Stomach smooth muscle (tissue), 2 donors: ENCODE results near the gene SGCD.

Source experiments
- H3K27ac ChIP-seq: one replicate; pipeline ENCODE4 v1.7.0; 2013; ENCODE audit warnings: mild to moderate bottlenecking, low read length, inconsistent platforms
- H3K27me3 ChIP-seq, 2 donors: one replicate each; pipeline ENCODE4 v1.7.0; 2013; ENCODE audit warnings: low read length in 2 of 2; ENCODE audit not compliant: insufficient read depth in 2 of 2, control insufficient read depth in 1 of 2
- H3K36me3 ChIP-seq, 2 donors: one replicate each; pipeline ENCODE4 v1.7.0; 2013; ENCODE audit warnings: low read length in 2 of 2; ENCODE audit not compliant: control insufficient read depth in 2 of 2, insufficient read depth in 2 of 2
- H3K4me1 ChIP-seq: one replicate; pipeline ENCODE4 v1.7.0; 2013; ENCODE audit warnings: low read length; ENCODE audit not compliant: control insufficient read depth, insufficient read depth
- H3K4me3 ChIP-seq, 2 donors: one replicate each; pipeline ENCODE4 v1.7.0; 2013; ENCODE audit warnings: low read length in 2 of 2
- H3K9ac ChIP-seq, 2 donors: one replicate each; pipeline ENCODE4 v1.7.0; 2013; ENCODE audit warnings: low read length in 2 of 2, mild to moderate bottlenecking in 1 of 2
- H3K9me3 ChIP-seq, 2 donors: one replicate each; pipeline ENCODE4 v1.7.0; 2013; ENCODE audit warnings: low read length in 2 of 2; ENCODE audit not compliant: control insufficient read depth in 2 of 2
- donor health status: healthy.
- donor health status: Pancreatic carcinoma.

The SGCD gene

DNA sequence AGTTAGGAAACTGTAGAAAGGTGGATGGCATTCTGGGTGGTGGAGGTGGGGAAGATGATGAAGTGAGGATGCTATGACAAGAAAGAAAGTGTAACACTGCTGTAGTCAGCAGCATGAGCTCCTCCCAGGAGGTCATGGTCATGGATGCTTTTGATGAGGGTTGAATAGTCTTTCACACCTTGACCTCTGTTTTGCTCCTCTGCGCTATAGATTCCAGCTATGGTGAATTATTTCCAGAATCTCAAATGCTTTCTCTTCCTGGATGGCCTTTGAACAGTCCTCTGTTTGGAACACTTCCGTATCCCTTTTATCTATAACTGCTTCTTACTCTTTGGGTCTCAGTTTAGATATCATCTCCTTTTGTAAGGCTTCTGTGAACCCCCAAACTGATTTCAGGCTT is 357.3 kb downstream of the SGCD start:
- Histone ChIP-seq H3K36me3 (no peaks in the 10 kb centered on the region), H3K27me3 (no peaks in the 10 kb centered on the region), H3K4me1 (peaks cover 9% of the 10 kb centered on the region), H3K27ac (no peak overlapping the region), H3K4me3 (no peak overlapping the region), H3K9me3 (no peaks in the 10 kb centered on the region), H3K9ac (no peak overlapping the region)

DNA sequence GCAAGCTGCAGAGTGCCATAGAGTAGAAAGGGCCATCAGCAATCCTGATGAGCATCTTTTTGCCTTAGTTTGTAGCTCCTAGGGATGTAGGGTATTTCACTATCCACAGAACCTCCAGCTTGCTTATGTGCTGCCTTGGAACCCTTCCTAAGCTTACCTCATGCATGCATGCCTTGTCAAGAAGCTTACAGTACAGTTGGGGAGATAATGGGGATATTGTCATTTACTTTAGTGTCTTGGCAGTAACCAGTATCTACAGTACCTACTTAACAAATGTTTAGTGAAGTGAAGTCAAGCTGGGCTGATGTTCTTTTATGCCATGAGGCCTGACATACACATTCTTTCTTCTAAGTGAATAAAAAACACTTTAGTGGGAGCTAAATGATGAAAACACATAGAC is 358.5 kb downstream of the SGCD start:
- H3K4me1 ChIP-seq, result peaks cover 9% of the 10 kb centered on the region
- H3K36me3 ChIP-seq, result no peaks in the 10 kb centered on the region
- no peak overlapping the region for H3K27ac ChIP-seq
- no peaks in the 10 kb centered on the region for H3K9me3 ChIP-seq
- H3K4me3 ChIP-seq, result no peak overlapping the region
- no peak overlapping the region for H3K9ac ChIP-seq
- no peaks in the 10 kb centered on the region for H3K27me3 ChIP-seq

DNA sequence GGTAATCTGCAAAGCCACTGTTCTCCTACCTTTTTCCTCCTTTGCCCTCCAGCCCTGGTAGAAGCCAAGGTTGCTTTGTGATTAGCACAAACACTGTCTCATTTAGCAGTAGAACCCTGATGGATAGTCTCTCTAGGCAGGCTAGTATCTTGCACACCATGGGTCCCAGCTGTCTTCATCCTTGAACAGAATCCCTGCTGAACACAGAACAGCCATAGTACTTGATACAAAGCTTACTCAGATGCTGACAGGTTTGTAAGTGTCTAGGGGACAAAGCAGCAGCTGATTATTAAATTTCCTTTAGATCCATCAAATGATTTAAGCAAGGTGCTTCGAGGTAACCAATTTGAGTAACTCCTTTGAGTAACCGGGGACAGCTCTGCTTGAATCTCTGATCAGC is 359.4 kb downstream of the SGCD start:
- Histone ChIP-seq H3K27ac (no peak overlapping the region), H3K4me1 (peaks cover 5% of the 10 kb centered on the region), H3K9ac (no peak overlapping the region), H3K36me3 (no peaks in the 10 kb centered on the region), H3K4me3 (no peak overlapping the region), H3K9me3 (no peaks in the 10 kb centered on the region), H3K27me3 (no peaks in the 10 kb centered on the region)

DNA sequence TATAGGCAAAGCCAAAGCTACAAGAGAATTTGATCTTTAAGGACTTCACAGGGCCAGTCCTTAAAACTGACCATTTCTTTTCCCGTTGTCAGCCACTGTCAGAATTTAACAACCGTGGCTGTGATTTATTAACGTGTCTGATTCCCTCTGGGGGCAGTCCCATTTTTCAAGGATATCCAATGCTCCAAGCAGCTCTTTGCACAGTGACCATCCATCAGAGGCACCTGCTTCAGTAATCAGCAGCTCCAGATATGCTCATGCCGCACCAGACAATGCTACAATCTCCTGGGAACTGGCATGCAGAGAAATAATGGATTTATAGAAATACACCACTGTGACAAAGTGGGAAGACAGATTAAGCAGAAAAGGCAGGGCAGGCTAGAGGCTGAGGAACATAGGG is 359.8 kb downstream of the SGCD start:
- no peak overlapping the region for H3K27ac ChIP-seq

DNA sequence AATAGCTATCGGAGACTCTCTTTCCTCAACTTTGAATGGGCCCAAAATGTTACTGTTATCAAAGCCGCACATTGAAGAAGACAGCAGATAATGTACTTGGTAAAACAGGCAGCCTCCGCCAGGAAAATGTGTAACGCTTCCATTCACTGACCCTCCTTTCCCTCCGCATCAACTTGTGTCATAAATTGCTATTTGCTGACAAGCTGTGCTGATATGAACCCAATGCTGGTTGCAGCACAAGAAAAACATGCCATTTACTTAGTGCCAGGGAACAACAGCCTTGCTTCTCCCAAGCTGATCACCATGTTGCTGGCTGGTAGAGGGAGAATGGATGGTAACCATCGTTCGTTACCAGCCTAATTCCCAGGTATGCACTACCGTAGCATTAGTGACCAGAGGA is 360.6 kb downstream of the SGCD start:
- Histone ChIP-seq H3K36me3 (no peaks in the 10 kb centered on the region), H3K4me3 (no peak overlapping the region), H3K27me3 (no peaks in the 10 kb centered on the region), H3K4me1 (peaks cover 5% of the 10 kb centered on the region), H3K27ac (no peak overlapping the region), H3K9ac (no peak overlapping the region), H3K9me3 (no peaks in the 10 kb centered on the region)

More for the DNA sequence above, 359.8 kb downstream of the SGCD start:
- Histone ChIP-seq H3K36me3 (no peaks in the 10 kb centered on the region), H3K4me1 (peaks cover 5% of the 10 kb centered on the region), H3K9ac (no peak overlapping the region), H3K4me3 (no peak overlapping the region), H3K9me3 (no peaks in the 10 kb centered on the region), H3K27me3 (no peaks in the 10 kb centered on the region)

DNA sequence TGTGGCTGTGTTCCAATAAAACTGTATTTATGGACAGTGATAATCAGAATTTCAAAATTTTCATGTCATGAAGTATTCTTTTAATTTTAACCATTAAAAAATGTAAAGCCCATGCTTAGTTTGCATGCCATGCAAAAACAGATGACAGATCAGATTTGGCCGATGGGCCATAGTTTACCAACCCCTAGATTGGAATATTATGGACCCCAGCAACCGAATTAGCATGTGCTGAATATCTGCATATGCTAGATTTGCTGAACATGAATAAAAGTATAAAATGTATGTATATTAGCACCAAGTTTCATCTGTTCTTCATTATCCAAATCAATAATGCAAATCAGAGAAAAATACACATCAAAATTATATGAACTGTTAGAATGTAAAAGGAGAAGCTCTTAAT is 364.6 kb downstream of the SGCD start:
- no peaks in the 10 kb centered on the region for H3K4me1 ChIP-seq
- no peak overlapping the region for H3K27ac ChIP-seq
- no peak overlapping the region for H3K4me3 ChIP-seq
- H3K9me3 ChIP-seq, result no peaks in the 10 kb centered on the region
- H3K27me3 ChIP-seq, result no peaks in the 10 kb centered on the region
- H3K9ac ChIP-seq, result no peak overlapping the region
- no peaks in the 10 kb centered on the region for H3K36me3 ChIP-seq

DNA sequence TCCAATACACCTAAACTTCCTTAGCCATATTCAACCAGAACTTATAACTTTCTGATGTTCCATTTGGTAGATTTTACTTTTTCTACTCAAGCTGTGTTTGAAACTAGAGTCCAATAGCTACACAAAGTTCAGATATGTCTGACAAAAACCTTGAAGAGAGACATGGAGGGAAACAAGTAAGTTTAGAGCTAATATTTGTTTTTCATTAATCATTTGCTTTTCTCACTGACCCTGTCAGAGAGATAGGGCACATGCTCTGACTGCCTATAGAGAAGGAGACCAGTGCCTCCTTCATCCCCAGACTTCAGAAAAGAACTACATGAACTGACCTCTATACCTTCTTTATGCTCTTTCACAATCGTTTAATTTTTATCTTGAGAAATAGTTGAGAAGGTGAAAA is 366.1 kb downstream of the SGCD start:
- Histone ChIP-seq H3K27me3 (no peaks in the 10 kb centered on the region), H3K36me3 (no peaks in the 10 kb centered on the region), H3K9ac (no peak overlapping the region), H3K4me1 (no peaks in the 10 kb centered on the region), H3K27ac (no peak overlapping the region), H3K9me3 (no peaks in the 10 kb centered on the region), H3K4me3 (no peak overlapping the region)

DNA sequence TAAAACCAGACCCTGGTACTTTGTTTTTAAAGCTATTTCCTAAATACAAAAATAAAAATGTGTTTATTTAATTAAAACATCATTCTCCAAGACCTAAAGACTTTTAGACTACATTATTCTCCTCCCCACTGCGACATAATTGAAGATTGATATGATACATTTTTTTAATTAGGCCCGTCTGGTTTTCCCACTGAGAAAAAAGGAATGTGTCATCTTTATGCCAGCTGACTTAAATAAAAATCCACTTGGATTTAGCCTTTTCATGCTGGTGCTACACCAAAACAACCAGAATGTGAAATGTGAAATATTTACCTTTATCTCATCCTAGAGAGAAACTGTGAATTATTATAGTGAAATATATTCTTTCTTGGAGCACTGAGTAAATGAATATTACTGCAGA is 367.6 kb downstream of the SGCD start:
- H3K9me3 ChIP-seq, result no peaks in the 10 kb centered on the region
- no peaks in the 10 kb centered on the region for H3K27me3 ChIP-seq
- no peak overlapping the region for H3K4me3 ChIP-seq
- H3K27ac ChIP-seq, result no peak overlapping the region
- no peak overlapping the region for H3K9ac ChIP-seq
- no peaks in the 10 kb centered on the region for H3K4me1 ChIP-seq
- no peaks in the 10 kb centered on the region for H3K36me3 ChIP-seq

DNA sequence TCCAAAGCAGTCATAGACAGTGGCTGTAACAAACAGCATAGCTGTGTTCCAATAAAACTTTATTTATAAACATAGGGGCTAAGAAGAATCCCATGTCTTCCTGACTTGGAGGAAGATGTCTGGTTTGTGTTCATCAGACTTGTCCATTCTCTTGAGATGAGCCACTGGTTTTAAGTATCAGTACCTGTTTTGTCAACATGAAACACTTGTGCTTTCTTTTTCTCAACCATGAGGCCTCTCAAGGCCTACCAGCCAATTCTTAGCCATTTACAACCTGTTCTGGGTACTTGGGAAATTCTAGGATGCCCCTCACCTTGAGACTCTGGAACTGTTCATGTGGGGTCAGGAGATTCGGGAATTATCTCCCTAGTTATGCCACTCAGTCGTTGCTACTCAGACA is 368.8 kb downstream of the SGCD start:
- H3K27me3 ChIP-seq, result no peaks in the 10 kb centered on the region
- H3K36me3 ChIP-seq, result no peaks in the 10 kb centered on the region
- H3K9ac ChIP-seq, result no peak overlapping the region
- no peaks in the 10 kb centered on the region for H3K9me3 ChIP-seq
- H3K27ac ChIP-seq, result no peak overlapping the region
- no peak overlapping the region for H3K4me3 ChIP-seq
- H3K4me1 ChIP-seq, result no peaks in the 10 kb centered on the region

DNA sequence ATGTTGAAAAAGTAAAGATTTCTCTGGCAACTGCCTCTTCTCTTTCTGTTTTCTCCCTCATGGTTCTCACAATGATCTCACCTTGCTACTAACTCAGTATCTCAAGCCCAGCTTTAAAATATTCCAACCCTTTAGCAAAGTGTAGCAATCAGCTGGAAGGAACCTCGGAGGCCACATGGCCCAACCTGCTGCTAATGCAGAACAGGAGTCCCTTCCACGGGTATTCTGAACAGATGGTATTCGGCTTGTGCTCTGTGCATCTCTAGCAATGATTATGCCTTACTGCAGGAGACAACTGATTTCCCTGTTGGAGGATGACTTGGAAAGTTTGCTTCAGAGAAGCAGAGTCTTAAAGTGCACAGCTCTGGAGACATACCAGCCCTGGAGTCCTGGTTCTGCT is 371.4 kb downstream of the SGCD start:
- Histone ChIP-seq H3K9ac (no peak overlapping the region), H3K27me3 (no peaks in the 10 kb centered on the region), H3K27ac (no peak overlapping the region), H3K4me3 (no peak overlapping the region), H3K9me3 (no peaks in the 10 kb centered on the region), H3K4me1 (no peaks in the 10 kb centered on the region), H3K36me3 (no peaks in the 10 kb centered on the region)

DNA sequence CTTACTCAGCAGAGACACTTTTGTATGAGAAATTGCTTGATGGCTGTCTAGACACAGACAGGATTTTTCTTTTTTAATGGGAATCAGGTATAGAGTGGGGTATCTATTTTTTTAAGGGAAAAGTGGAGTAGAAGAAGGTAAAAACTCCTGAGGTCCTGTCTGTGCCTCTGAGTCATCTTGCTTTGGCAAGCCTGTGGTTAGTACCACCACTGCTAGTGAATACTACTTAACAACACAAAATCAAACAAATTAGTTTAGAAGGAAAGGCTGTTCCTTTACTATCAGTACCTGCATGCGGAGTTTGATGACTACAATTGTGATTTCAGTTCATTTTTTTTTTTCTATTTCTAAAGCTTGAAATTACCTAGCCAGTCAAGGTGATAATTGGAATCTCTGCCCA is 372.2 kb downstream of the SGCD start:
- H3K9me3 ChIP-seq, result no peaks in the 10 kb centered on the region
- no peaks in the 10 kb centered on the region for H3K27me3 ChIP-seq
- H3K9ac ChIP-seq, result no peak overlapping the region
- H3K4me1 ChIP-seq, result no peaks in the 10 kb centered on the region
- H3K4me3 ChIP-seq, result no peak overlapping the region
- no peaks in the 10 kb centered on the region for H3K36me3 ChIP-seq
- H3K27ac ChIP-seq, result no peak overlapping the region

DNA sequence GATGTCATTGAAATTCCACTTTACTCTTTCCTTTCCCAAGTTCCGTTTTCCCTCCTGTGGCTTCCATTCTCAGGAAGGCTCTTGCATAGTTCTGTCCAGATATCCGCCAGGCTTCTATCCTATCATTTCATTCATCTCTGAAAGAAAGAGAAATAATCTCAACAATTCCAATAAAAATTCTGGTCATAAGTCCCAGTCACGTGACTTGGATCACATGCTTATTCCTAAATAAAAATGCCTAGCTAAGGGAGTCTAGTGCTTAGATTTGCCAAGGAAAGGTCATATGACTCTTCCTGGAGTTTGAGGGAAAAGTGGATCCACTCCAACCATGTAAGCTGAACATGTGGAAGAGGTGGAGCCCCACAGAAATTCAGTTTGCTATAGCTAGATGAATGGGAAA is 377.2 kb downstream of the SGCD start:
- H3K27ac ChIP-seq, result no peak overlapping the region
- H3K9ac ChIP-seq, result no peak overlapping the region
- no peaks in the 10 kb centered on the region for H3K27me3 ChIP-seq
- H3K4me3 ChIP-seq, result no peak overlapping the region
- no peaks in the 10 kb centered on the region for H3K9me3 ChIP-seq
- H3K36me3 ChIP-seq, result no peaks in the 10 kb centered on the region
- H3K4me1 ChIP-seq, result no peaks in the 10 kb centered on the region
